ENCODE data around the gene DPYD. TPM values are rescaled to one million over a fixed set of nuclear protein-coding genes. Genes with fewer than 3 reads are reported as not detected.

Gene DPYD
- total RNA-seq, 2 experiments from 2014 or later, result 34.4 to 35.9 TPM

- H3K9me3 ChIP-seq (ENCODE audit: control insufficient read depth in 1 of 2, insufficient read depth in 1 of 2, low read length in 2 of 2), result no peaks in the 10 kb centered on the region
- no peak overlapping the region for H3K4me3 Mint-ChIP-seq
- POLR2A ChIA-PET, result no interaction called here
- H3K36me3 ChIP-seq (ENCODE audit: insufficient read depth, low read length), result peaks cover 3% of the 10 kb centered on the region
- no peaks in the 10 kb centered on the region for H3K27me3 ChIP-seq (ENCODE audit: control insufficient read depth in 1 of 2, insufficient read depth in 2 of 2, low read length in 2 of 2)
- no peak for ATAC-seq (ENCODE audit: poor library complexity)
- CTCF ChIA-PET, result no interaction called here
- intact Hi-C loops (cut with DNase I, micrococcal nuclease), result no loop called here
- H3K4me1 ChIP-seq (ENCODE audit: insufficient read depth, low read length), result no peaks in the 10 kb centered on the region
- TF ChIP-seq, protein P1, sequence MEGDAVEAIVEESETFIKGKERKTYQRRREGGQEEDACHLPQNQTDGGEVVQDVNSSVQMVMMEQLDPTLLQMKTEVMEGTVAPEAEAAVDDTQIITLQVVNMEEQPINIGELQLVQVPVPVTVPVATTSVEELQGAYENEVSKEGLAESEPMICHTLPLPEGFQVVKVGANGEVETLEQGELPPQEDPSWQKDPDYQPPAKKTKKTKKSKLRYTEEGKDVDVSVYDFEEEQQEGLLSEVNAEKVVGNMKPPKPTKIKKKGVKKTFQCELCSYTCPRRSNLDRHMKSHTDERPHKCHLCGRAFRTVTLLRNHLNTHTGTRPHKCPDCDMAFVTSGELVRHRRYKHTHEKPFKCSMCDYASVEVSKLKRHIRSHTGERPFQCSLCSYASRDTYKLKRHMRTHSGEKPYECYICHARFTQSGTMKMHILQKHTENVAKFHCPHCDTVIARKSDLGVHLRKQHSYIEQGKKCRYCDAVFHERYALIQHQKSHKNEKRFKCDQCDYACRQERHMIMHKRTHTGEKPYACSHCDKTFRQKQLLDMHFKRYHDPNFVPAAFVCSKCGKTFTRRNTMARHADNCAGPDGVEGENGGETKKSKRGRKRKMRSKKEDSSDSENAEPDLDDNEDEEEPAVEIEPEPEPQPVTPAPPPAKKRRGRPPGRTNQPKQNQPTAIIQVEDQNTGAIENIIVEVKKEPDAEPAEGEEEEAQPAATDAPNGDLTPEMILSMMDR (IDR thresholded peaks at IDR 0.05), result no peak
- DNase-seq, result no peak
- no peak overlapping the region for H3K4me3 ChIP-seq (ENCODE audit: low read length)
- H3K36me3 Mint-ChIP-seq (ENCODE audit: low read depth), result peaks cover 26% of the 10 kb centered on the region
- no peak overlapping the region for H3K27ac ChIP-seq (ENCODE audit: low read depth in 1 of 2, low read length in 2 of 2)
- no peaks in the 10 kb centered on the region for H3K4me1 Mint-ChIP-seq (ENCODE audit: low read depth)
- H3K27me3 Mint-ChIP-seq, result no peaks in the 10 kb centered on the region
- no peaks in the 10 kb centered on the region for H3K9me3 Mint-ChIP-seq
- H3K27ac Mint-ChIP-seq, result no peak overlapping the region
Measured at GRCh38 chr1:97433824-97434177, 487.0 kb downstream of the DPYD start.

GRCh38 chr1:97433094-97433823, 487.6 kb downstream of the DPYD start:
- CTCF ChIA-PET, result no interaction called here
- TF ChIP-seq, protein P1 (IDR thresholded peaks at IDR 0.05), result no peak
- no peak overlapping the region for H3K4me3 ChIP-seq (ENCODE audit: low read length)

DNA sequence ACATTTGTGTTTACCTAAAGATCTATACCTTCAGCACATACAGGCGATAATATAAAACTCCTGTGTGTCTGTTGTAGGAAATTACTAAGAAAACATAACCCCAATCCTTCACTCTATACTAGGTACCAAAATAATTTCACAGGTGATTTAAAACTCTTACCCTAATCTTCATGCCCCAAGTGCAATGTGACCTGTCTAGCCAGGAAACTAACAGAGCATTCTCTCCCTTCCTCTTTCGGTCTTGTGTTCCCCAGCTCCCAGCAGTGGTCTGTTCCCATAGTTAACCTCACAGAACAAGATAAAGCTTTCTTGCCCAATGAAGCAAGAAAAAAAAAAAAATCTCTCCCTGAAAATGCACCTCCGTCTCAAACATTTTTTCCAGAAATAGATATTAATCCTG, 493.5 kb downstream of the DPYD start:
- Mint-ChIP-seq H3K27ac (no peak overlapping the region), H3K36me3 (ENCODE audit: low read depth) (peaks cover under 1% of the 10 kb centered on the region), H3K4me3 (no peak overlapping the region), H3K4me1 (ENCODE audit: low read depth) (no peaks in the 10 kb centered on the region), H3K27me3 (no peaks in the 10 kb centered on the region), H3K9me3 (no peaks in the 10 kb centered on the region)
- DNase-seq, result no peak
- CTCF ChIA-PET, result no interaction called here
- no peak for ATAC-seq (ENCODE audit: poor library complexity)
- Histone ChIP-seq H3K4me3 (ENCODE audit: low read length) (no peak overlapping the region), H3K36me3 (ENCODE audit: insufficient read depth, low read length) (no peaks in the 10 kb centered on the region), H3K27ac (ENCODE audit: low read depth in 1 of 2, low read length in 2 of 2) (no peak overlapping the region), H3K4me1 (ENCODE audit: insufficient read depth, low read length) (no peaks in the 10 kb centered on the region), H3K9me3 (ENCODE audit: control insufficient read depth in 1 of 2, insufficient read depth in 1 of 2, low read length in 2 of 2) (no peaks in the 10 kb centered on the region), H3K27me3 (ENCODE audit: control insufficient read depth in 1 of 2, insufficient read depth in 2 of 2, low read length in 2 of 2) (no peaks in the 10 kb centered on the region)
- intact Hi-C loops (cut with DNase I, micrococcal nuclease), result no loop called here
- POLR2A ChIA-PET, result no interaction called here
- TF ChIP-seq, protein P1 (IDR thresholded peaks at IDR 0.05), result no peak

More at GRCh38 chr1:97433094-97433823, 487.6 kb downstream of the DPYD start:
- peaks cover 26% of the 10 kb centered on the region for H3K36me3 Mint-ChIP-seq (ENCODE audit: low read depth)
- Histone ChIP-seq H3K4me1 (ENCODE audit: insufficient read depth, low read length) (no peaks in the 10 kb centered on the region), H3K27me3 (ENCODE audit: control insufficient read depth in 1 of 2, insufficient read depth in 2 of 2, low read length in 2 of 2) (no peaks in the 10 kb centered on the region), H3K9me3 (ENCODE audit: control insufficient read depth in 1 of 2, insufficient read depth in 1 of 2, low read length in 2 of 2) (no peaks in the 10 kb centered on the region), H3K36me3 (ENCODE audit: insufficient read depth, low read length) (peaks cover 3% of the 10 kb centered on the region), H3K27ac (ENCODE audit: low read depth in 1 of 2, low read length in 2 of 2) (no peak overlapping the region)
- no peak overlapping the region for H3K4me3 Mint-ChIP-seq
- H3K4me1 Mint-ChIP-seq (ENCODE audit: low read depth), result no peaks in the 10 kb centered on the region
- no peaks in the 10 kb centered on the region for H3K9me3 Mint-ChIP-seq
- no peak for DNase-seq
- H3K27ac Mint-ChIP-seq, result no peak overlapping the region
- H3K27me3 Mint-ChIP-seq, result no peaks in the 10 kb centered on the region
- POLR2A ChIA-PET, result no interaction called here
- intact Hi-C loops (cut with DNase I, micrococcal nuclease), result no loop called here
- no peak for ATAC-seq (ENCODE audit: poor library complexity)

Measured in CD4-positive, alpha-beta T cell (primary cell).